DOHH2 (cell line): ENCODE results near the gene PRPF39.

Source experiments
- H3F3A ChIP-seq: fragments of 200-600 bp; sonication (generic), shearing (Covaris generic); 2 replicates; pipeline ENCODE4 v1.6.0; 2016; ENCODE audit warnings: antibody characterized with exemption, mild to moderate bottlenecking; ENCODE audit not compliant: control insufficient read depth, insufficient read depth
- H3K27ac ChIP-seq: fragments of 200-600 bp; sonication (generic); 2 replicates; pipeline ENCODE4 v1.5.1; 2014; ENCODE audit warnings: low read depth, mild to moderate bottlenecking, low read length, moderate library complexity
- H3K27me3 ChIP-seq: fragments of 200-600 bp; sonication (generic); 2 replicates; pipeline ENCODE4 v1.6.1; 2014; ENCODE audit warnings: mild to moderate bottlenecking, low read length, mixed read lengths; ENCODE audit not compliant: control insufficient read depth
- H3K36me3 ChIP-seq: fragments of 200-600 bp; sonication (generic); 2 replicates; pipeline ENCODE4 v1.6.1; 2014; ENCODE audit warnings: mild to moderate bottlenecking, low read length, moderate library complexity, mixed read lengths; ENCODE audit not compliant: control insufficient read depth
- H3K4me1 ChIP-seq: fragments of 200-600 bp; sonication (generic); 2 replicates; pipeline ENCODE4 v1.6.1; 2014; ENCODE audit warnings: mild to moderate bottlenecking, low read length, mixed read lengths; ENCODE audit not compliant: control insufficient read depth
- H3K4me2 ChIP-seq: fragments of 200-600 bp; sonication (generic); 2 replicates; pipeline ENCODE4 v1.6.0; 2014; ENCODE audit warnings: mild to moderate bottlenecking, low read length, moderate library complexity
- H3K4me3 ChIP-seq: fragments of 200-600 bp; sonication (generic); 2 replicates; pipeline ENCODE4 v1.5.1; 2014; ENCODE audit warnings: mild to moderate bottlenecking, low read length, mixed read lengths
- H3K79me2 ChIP-seq: fragments of 200-600 bp; sonication (generic); 2 replicates; pipeline ENCODE4 v1.6.1; 2014; ENCODE audit warnings: mild to moderate bottlenecking, low read length, mixed read lengths; ENCODE audit not compliant: control insufficient read depth
- H3K9me2 ChIP-seq: fragments of 200-600 bp; sonication (generic); replicated peaks from 2 replicates; pipeline ENCODE4 v1.6.1; 2014; ENCODE audit warnings: mild to moderate bottlenecking, low read length, mixed read lengths; ENCODE audit not compliant: control insufficient read depth
- H3K9me3 ChIP-seq: fragments of 200-600 bp; sonication (generic); 2 replicates; pipeline ENCODE4 v1.6.1; 2014; ENCODE audit warnings: antibody characterized with exemption, low read length, mixed read lengths; ENCODE audit not compliant: control insufficient read depth, insufficient read depth
- H4K20me1 ChIP-seq: fragments of 200-600 bp; sonication (generic); 2 replicates; pipeline ENCODE4 v1.6.0; 2014; ENCODE audit warnings: low read depth, mild to moderate bottlenecking, antibody characterized with exemption, low read length, moderate library complexity; ENCODE audit not compliant: control insufficient read depth, insufficient read depth
- CTCF ChIP-seq: fragments of 200-600 bp; sonication (generic); IDR thresholded peaks from one replicate; pipeline ENCODE4 v1.5.1; 2014; ENCODE audit warnings: antibody characterized with exemption, mild to moderate bottlenecking, low read depth, low read length; ENCODE audit not compliant: poor library complexity, severe bottlenecking
- EZH2phosphoT487 ChIP-seq: fragments of 200-600 bp; sonication (generic); IDR thresholded peaks from 2 replicates; pipeline ENCODE4 v1.6.1; 2017; ENCODE audit warnings: borderline replicate concordance, mild to moderate bottlenecking, antibody characterized with exemption, low read length, moderate library complexity, mixed read lengths

PRPF39 gene

DNA sequence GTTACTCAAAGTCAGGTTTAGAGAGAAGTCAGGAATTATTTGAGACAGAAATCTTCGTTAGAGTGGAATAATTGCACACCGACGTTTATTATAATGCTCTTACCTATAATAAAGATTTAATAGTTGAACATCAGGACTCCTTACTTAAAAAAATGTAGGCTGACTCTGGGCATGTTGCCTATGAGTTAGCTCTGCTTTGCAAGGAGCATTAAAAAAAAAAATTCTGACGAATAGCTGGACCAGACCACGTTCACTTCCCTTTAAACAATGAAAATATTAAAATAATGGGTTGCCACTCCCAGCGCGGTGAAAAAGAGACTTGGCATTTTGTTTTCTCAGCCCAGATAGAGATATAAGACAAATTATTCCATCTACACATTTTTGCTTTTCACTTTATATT lies 51.2 kb downstream of the PRPF39 start:
- Histone ChIP-seq H3K4me1 (peaks cover 34% of the 10 kb centered on the region), H3K79me2 (peaks cover 81% of the 10 kb centered on the region), H3K4me3 (peak overlapping the region; percentile 94), H4K20me1 (peaks cover 3% of the 10 kb centered on the region; the same call in 1 of the 2 replicates), H3K27ac (peak overlapping the region; percentile 74), H3F3A (peaks cover 5% of the 10 kb centered on the region), H3K9me2 (no peaks in the 10 kb centered on the region), H3K36me3 (peaks cover 23% of the 10 kb centered on the region), H3K9me3 (no peaks in the 10 kb centered on the region), H3K4me2 (peak overlapping the region; percentile 67), H3K27me3 (no peaks in the 10 kb centered on the region)
- TF ChIP-seq CTCF (no peak), EZH2phosphoT487 (no peak)

DNA sequence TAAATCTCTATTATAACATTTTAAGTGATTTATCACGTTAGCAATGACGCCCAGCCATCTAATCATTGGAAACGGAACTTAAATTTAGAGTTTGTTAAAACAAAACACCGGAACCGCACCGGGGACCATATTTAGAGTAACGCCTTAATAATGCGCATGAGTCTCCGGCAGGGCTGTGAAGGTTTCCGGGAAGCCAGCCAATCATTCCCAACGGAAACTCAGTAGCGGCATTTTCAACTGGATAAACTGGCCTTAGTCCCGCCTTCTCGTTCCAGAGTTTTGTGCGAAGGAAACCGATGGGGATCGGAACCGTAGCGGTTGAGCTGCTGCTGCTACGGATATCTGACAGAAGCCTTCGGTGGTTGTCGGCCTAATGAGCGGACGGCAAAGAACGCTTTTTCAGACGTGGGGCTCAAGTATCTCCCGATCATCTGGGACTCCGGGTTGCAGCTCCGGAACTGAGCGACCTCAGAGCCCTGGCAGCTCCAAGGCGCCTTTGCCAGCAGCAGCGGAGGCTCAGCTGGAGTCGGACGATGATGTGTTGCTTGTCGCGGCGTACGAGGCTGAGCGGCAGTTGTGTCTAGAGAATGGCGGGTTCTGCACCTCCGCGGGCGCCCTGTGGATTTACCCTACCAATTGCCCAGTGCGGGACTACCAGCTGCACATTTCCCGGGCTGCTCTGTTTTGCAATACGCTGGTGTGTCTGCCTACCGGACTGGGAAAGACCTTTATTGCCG lies 51.9 kb downstream of the PRPF39 start, which contains the start of gene FANCM:
FANCM (plus strand) TSS at position 272 of the 737 bp plus-strand sequence; CDS start at position 374, 102 bp downstream.
- Histone ChIP-seq H3K9me2 (no peaks in the 10 kb centered on the region), H3K27ac (peak within 1 kb of the TSS; percentile 74), H3K79me2 (peaks cover 84% of the 10 kb centered on the region), H3K9me3 (no peaks in the 10 kb centered on the region), H3F3A (peaks cover 5% of the 10 kb centered on the region), H3K36me3 (peaks cover 29% of the 10 kb centered on the region), H3K27me3 (no peaks in the 10 kb centered on the region), H3K4me2 (peak within 1 kb of the TSS; percentile 67), H4K20me1 (peaks cover 3% of the 10 kb centered on the region; the same call in 1 of the 2 replicates), H3K4me1 (peaks cover 33% of the 10 kb centered on the region), H3K4me3 (peak within 1 kb of the TSS; percentile 94)
- TF ChIP-seq EZH2phosphoT487, result no peak
- no peak for TF ChIP-seq CTCF

GRCh38 chr14:45136399-45136798 lies 52.5 kb downstream of the PRPF39 start:
- Histone ChIP-seq H3K79me2 (peaks cover 82% of the 10 kb centered on the region), H3F3A (peaks cover 5% of the 10 kb centered on the region), H3K4me3 (peak overlapping the region; percentile 94), H3K27ac (peak overlapping the region; percentile 74), H3K36me3 (peaks cover 28% of the 10 kb centered on the region), H3K4me1 (peaks cover 30% of the 10 kb centered on the region), H3K9me3 (no peaks in the 10 kb centered on the region), H4K20me1 (peaks cover 3% of the 10 kb centered on the region; the same call in 1 of the 2 replicates), H3K4me2 (peak overlapping the region; percentile 67), H3K9me2 (no peaks in the 10 kb centered on the region), H3K27me3 (no peaks in the 10 kb centered on the region)
- no peak for TF ChIP-seq CTCF
- no peak for TF ChIP-seq EZH2phosphoT487
